Lower leg skin (tissue), 3 donors: ENCODE measurements around the gene SLC24A1.

ENCODE experiments used
- POLR2A ChIP-seq, 2 donors: fragments of 450-650 bp; IDR thresholded peaks; one replicate each; pipeline ENCODE4 v1.6.1; 2016 to 2017; ENCODE audit warnings: antibody characterized with exemption in 2 of 2, mild to moderate bottlenecking in 1 of 2, moderate library complexity in 1 of 2
- TF ChIP-seq, protein P1 (sequence below), 3 donors: fragments of 450-650 bp; IDR thresholded peaks; one replicate each; pipeline ENCODE4 v1.5.1; 2016; ENCODE audit warnings: antibody characterized with exemption in 3 of 3, mild to moderate bottlenecking in 3 of 3, moderate library complexity in 2 of 3

- TF ChIP-seq, protein P1, sequence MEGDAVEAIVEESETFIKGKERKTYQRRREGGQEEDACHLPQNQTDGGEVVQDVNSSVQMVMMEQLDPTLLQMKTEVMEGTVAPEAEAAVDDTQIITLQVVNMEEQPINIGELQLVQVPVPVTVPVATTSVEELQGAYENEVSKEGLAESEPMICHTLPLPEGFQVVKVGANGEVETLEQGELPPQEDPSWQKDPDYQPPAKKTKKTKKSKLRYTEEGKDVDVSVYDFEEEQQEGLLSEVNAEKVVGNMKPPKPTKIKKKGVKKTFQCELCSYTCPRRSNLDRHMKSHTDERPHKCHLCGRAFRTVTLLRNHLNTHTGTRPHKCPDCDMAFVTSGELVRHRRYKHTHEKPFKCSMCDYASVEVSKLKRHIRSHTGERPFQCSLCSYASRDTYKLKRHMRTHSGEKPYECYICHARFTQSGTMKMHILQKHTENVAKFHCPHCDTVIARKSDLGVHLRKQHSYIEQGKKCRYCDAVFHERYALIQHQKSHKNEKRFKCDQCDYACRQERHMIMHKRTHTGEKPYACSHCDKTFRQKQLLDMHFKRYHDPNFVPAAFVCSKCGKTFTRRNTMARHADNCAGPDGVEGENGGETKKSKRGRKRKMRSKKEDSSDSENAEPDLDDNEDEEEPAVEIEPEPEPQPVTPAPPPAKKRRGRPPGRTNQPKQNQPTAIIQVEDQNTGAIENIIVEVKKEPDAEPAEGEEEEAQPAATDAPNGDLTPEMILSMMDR (IDR thresholded peaks at IDR 0.05) = no peak
- no peak for TF ChIP-seq POLR2A (IDR thresholded peaks at IDR 0.05)
Observed at GRCh38 chr15:65639509-65639908, 17.8 kb downstream of the SLC24A1 start.
